SK-N-SH treated with all-trans-retinoic acid at 6 μM for 48 hours (cell line): ENCODE measurements around the gene CHST2.

Experiments
- ATAC-seq: fragments of 200-7000 bp; cut with Tn5 transposase; 3 replicates; pipeline ENCODE4 v1.9.1; 2020; ENCODE audit warnings: mild to moderate bottlenecking, moderate library complexity
- ARNTL ChIP-seq: fragments of 450-650 bp; formaldehyde crosslinking; IDR thresholded peaks from 2 replicates; pipeline ENCODE4 v1.5.0; 2020; ENCODE audit warnings: low read depth, mild to moderate bottlenecking, moderate library complexity, borderline replicate concordance
- BACH2 ChIP-seq: fragments of 250-450 bp; sonication (Bioruptor Pico); IDR thresholded peaks from 2 replicates; pipeline ENCODE4 v1.9.0; 2021; ENCODE audit warnings: mild to moderate bottlenecking, borderline replicate concordance
- CREB5 ChIP-seq: fragments of 250-450 bp; sonication (Bioruptor Pico); IDR thresholded peaks from 2 replicates; pipeline ENCODE4 v1.5.1; 2020; ENCODE audit warnings: low read depth, mild to moderate bottlenecking, moderate library complexity
- CSDC2 ChIP-seq: fragments of 250-450 bp; sonication (Bioruptor Pico); IDR thresholded peaks from 2 replicates; pipeline ENCODE4 v1.5.0; 2020; ENCODE audit warnings: mild to moderate bottlenecking, moderate library complexity
- CSRNP3 ChIP-seq: fragments of 250-450 bp; sonication (Bioruptor Pico); IDR thresholded peaks from 2 replicates; pipeline ENCODE4 v1.5.1; 2021; ENCODE audit warnings: mild to moderate bottlenecking, moderate library complexity
- ESRRG ChIP-seq: fragments of 250-450 bp; sonication (Bioruptor Pico); IDR thresholded peaks from 2 replicates; pipeline ENCODE4 v1.6.1; 2021; ENCODE audit warnings: mild to moderate bottlenecking
- GLIS3 ChIP-seq: fragments of 250-450 bp; sonication (Bioruptor Pico); IDR thresholded peaks from 2 replicates; pipeline ENCODE4 v1.5.0; 2020; ENCODE audit warnings: mild to moderate bottlenecking, moderate library complexity
- ISL1 ChIP-seq: fragments of 250-450 bp; sonication (Bioruptor Pico); IDR thresholded peaks from 2 replicates; pipeline ENCODE4 v2.1.2; 2022; ENCODE audit warnings: mild to moderate bottlenecking, moderate library complexity
- OSR1 ChIP-seq: fragments of 250-450 bp; sonication (Bioruptor Pico); IDR thresholded peaks from 2 replicates; pipeline ENCODE4 v1.8.0; 2022; ENCODE audit warnings: moderate library complexity, mild to moderate bottlenecking, inconsistent platforms
- POU6F1 ChIP-seq: fragments of 250-450 bp; sonication (Bioruptor Pico); IDR thresholded peaks from 2 replicates; pipeline ENCODE4 v1.8.0; 2021; ENCODE audit warnings: low read depth, mild to moderate bottlenecking, moderate library complexity, borderline replicate concordance
- PPARA ChIP-seq: fragments of 250-450 bp; sonication (Bioruptor Pico); IDR thresholded peaks from 2 replicates; pipeline ENCODE4 v1.5.0; 2020; ENCODE audit warnings: mild to moderate bottlenecking, borderline replicate concordance
- RARB ChIP-seq: fragments of 250-450 bp; sonication (Bioruptor Pico); IDR thresholded peaks from 2 replicates; pipeline ENCODE4 v1.8.0; 2021; ENCODE audit warnings: mild to moderate bottlenecking, moderate library complexity
- SNAI2 ChIP-seq: fragments of 250-450 bp; sonication (Bioruptor Pico); IDR thresholded peaks from 2 replicates; pipeline ENCODE4 v1.5.0; 2020; ENCODE audit warnings: mild to moderate bottlenecking, moderate library complexity
- TCF4 ChIP-seq: fragments of 250-450 bp; sonication (Bioruptor Pico); IDR thresholded peaks from 2 replicates; pipeline ENCODE4 v1.8.0; 2021; ENCODE audit warnings: mild to moderate bottlenecking, moderate library complexity, borderline replicate concordance
- TOX ChIP-seq: fragments of 250-450 bp; sonication (Bioruptor Pico); IDR thresholded peaks from 2 replicates; pipeline ENCODE4 v1.8.0; 2021; ENCODE audit warnings: mild to moderate bottlenecking, moderate library complexity, borderline replicate concordance
- ZC3H10 ChIP-seq: fragments of 250-450 bp; sonication (Bioruptor Pico); IDR thresholded peaks from 2 replicates; pipeline ENCODE4 v1.5.1; 2021; ENCODE audit warnings: mild to moderate bottlenecking, moderate library complexity
- ZFP3 ChIP-seq: fragments of 250-450 bp; sonication (Bioruptor Pico); IDR thresholded peaks from 2 replicates; pipeline ENCODE4 v1.5.0; 2020; ENCODE audit warnings: mild to moderate bottlenecking, moderate library complexity
- ZFP30 ChIP-seq: fragments of 450-650 bp; formaldehyde crosslinking; IDR thresholded peaks from 2 replicates; pipeline ENCODE4 v1.5.0; 2022; ENCODE audit warnings: mild to moderate bottlenecking, moderate library complexity
- ZNF565 ChIP-seq: fragments of 450-650 bp; formaldehyde crosslinking; conservative IDR thresholded peaks from 2 replicates; pipeline ENCODE4 v1.5.0; 2020; ENCODE audit warnings: low read depth, mild to moderate bottlenecking, moderate library complexity
- ZNF70 ChIP-seq: fragments of 450-650 bp; formaldehyde crosslinking; IDR thresholded peaks from 2 replicates; pipeline ENCODE4 v1.5.0; 2020; ENCODE audit warnings: mild to moderate bottlenecking, moderate library complexity
- TF ChIP-seq, protein P1 (sequence below): fragments of 250-450 bp; sonication (Bioruptor Pico); IDR thresholded peaks from 2 replicates; pipeline ENCODE4 v1.5.0; 2020; ENCODE audit warnings: mild to moderate bottlenecking, moderate library complexity
- TF ChIP-seq, protein P2 (sequence below): fragments of 250-450 bp; sonication (Bioruptor Pico); IDR thresholded peaks from 2 replicates; pipeline ENCODE4 v1.8.0; 2020; ENCODE audit warnings: mild to moderate bottlenecking, moderate library complexity, borderline replicate concordance

The CHST2 gene

GRCh38 chr3:143163562-143164100 is 44.1 kb downstream of the CHST2 start:
- TF ChIP-seq RARB (CRISPR knock-in tag) = no peak
- TF ChIP-seq BACH2 (CRISPR knock-in tag) = no peak
- TF ChIP-seq, protein P1, sequence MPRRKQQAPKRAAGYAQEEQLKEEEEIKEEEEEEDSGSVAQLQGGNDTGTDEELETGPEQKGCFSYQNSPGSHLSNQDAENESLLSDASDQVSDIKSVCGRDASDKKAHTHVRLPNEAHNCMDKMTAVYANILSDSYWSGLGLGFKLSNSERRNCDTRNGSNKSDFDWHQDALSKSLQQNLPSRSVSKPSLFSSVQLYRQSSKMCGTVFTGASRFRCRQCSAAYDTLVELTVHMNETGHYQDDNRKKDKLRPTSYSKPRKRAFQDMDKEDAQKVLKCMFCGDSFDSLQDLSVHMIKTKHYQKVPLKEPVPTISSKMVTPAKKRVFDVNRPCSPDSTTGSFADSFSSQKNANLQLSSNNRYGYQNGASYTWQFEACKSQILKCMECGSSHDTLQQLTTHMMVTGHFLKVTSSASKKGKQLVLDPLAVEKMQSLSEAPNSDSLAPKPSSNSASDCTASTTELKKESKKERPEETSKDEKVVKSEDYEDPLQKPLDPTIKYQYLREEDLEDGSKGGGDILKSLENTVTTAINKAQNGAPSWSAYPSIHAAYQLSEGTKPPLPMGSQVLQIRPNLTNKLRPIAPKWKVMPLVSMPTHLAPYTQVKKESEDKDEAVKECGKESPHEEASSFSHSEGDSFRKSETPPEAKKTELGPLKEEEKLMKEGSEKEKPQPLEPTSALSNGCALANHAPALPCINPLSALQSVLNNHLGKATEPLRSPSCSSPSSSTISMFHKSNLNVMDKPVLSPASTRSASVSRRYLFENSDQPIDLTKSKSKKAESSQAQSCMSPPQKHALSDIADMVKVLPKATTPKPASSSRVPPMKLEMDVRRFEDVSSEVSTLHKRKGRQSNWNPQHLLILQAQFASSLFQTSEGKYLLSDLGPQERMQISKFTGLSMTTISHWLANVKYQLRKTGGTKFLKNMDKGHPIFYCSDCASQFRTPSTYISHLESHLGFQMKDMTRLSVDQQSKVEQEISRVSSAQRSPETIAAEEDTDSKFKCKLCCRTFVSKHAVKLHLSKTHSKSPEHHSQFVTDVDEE (CRISPR knock-in tag) = no peak
- no peak for TF ChIP-seq SNAI2 (CRISPR knock-in tag)
- no peak for TF ChIP-seq POU6F1 (CRISPR knock-in tag)
- no peak for TF ChIP-seq ESRRG (CRISPR knock-in tag)
- TF ChIP-seq ISL1 = no peak
- TF ChIP-seq, protein P2, sequence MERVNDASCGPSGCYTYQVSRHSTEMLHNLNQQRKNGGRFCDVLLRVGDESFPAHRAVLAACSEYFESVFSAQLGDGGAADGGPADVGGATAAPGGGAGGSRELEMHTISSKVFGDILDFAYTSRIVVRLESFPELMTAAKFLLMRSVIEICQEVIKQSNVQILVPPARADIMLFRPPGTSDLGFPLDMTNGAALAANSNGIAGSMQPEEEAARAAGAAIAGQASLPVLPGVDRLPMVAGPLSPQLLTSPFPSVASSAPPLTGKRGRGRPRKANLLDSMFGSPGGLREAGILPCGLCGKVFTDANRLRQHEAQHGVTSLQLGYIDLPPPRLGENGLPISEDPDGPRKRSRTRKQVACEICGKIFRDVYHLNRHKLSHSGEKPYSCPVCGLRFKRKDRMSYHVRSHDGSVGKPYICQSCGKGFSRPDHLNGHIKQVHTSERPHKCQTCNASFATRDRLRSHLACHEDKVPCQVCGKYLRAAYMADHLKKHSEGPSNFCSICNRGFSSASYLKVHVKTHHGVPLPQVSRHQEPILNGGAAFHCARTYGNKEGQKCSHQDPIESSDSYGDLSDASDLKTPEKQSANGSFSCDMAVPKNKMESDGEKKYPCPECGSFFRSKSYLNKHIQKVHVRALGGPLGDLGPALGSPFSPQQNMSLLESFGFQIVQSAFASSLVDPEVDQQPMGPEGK (CRISPR knock-in tag) = no peak
- TF ChIP-seq GLIS3 (CRISPR knock-in tag) = no peak
- TF ChIP-seq ZFP3 (CRISPR knock-in tag) = no peak
- no peak for TF ChIP-seq TCF4 (CRISPR knock-in tag)
- no peak for TF ChIP-seq ARNTL (CRISPR knock-in tag)
- no peak for TF ChIP-seq ZNF565 (CRISPR knock-in tag)
- TF ChIP-seq CREB5 (CRISPR knock-in tag) = no peak
- TF ChIP-seq PPARA = no peak
- no peak for TF ChIP-seq CSRNP3 (CRISPR knock-in tag)
- TF ChIP-seq TOX = no peak
- TF ChIP-seq ZC3H10 (CRISPR knock-in tag) = no peak
- no peak for TF ChIP-seq OSR1 (CRISPR knock-in tag)
- no peak for TF ChIP-seq CSDC2 (CRISPR knock-in tag)
- no peak; the same call in 1 of the 3 replicates for ATAC-seq

GRCh38 chr3:143165211-143165610 is 45.6 kb downstream of the CHST2 start:
- no peak for ATAC-seq
- TF ChIP-seq BACH2 (CRISPR knock-in tag) = no peak
- no peak for TF ChIP-seq ZNF70 (CRISPR knock-in tag)
- no peak for TF ChIP-seq POU6F1 (CRISPR knock-in tag)
- TF ChIP-seq CREB5 (CRISPR knock-in tag) = no peak
- TF ChIP-seq, protein P1 (CRISPR knock-in tag) = no peak
- TF ChIP-seq ARNTL (CRISPR knock-in tag) = no peak
- no peak for TF ChIP-seq ISL1
- no peak for TF ChIP-seq ZNF565 (CRISPR knock-in tag)
- no peak for TF ChIP-seq RARB (CRISPR knock-in tag)
- TF ChIP-seq, protein P2 (CRISPR knock-in tag) = no peak
- TF ChIP-seq ZFP30 (CRISPR knock-in tag) = no peak
